GM06990 (cell line): ENCODE measurements around the gene CAMKMT.

Experiments
- DNase-seq: peaks from one replicate; pipeline ENCODE4 v3.0.0-alpha.2; 2011; ENCODE audit not compliant: insufficient read length; ENCODE audit errors: extremely low read depth
- H3K27me3 ChIP-seq: replicated peaks from 2 replicates; pipeline ENCODE4 v1.6.0; 2011; ENCODE audit warnings: low read length; ENCODE audit not compliant: control insufficient read depth, insufficient read depth
- H3K36me3 ChIP-seq: 2 replicates; pipeline ENCODE4 v1.5.1; 2011; ENCODE audit warnings: low read length; ENCODE audit not compliant: control insufficient read depth, insufficient read depth
- H3K4me3 ChIP-seq: replicated peaks from 2 replicates; pipeline ENCODE4 v1.5.1; 2011; ENCODE audit warnings: low read depth, mild to moderate bottlenecking, control low read depth, low read length
- CTCF ChIP-seq: IDR thresholded peaks from 2 replicates; pipeline ENCODE4 v1.5.1; 2011; ENCODE audit warnings: low read length, control low read depth, mild to moderate bottlenecking, inconsistent platforms; ENCODE audit not compliant: insufficient read depth, poor library complexity, severe bottlenecking

Gene CAMKMT

GRCh38 chr2:44620189-44620990 is 258.6 kb downstream of the CAMKMT start:
- TF ChIP-seq CTCF, result no peak
- no peak for DNase-seq
- H3K27me3 ChIP-seq, result no peaks in the 10 kb centered on the region
- H3K4me3 ChIP-seq, result no peak overlapping the region
- H3K36me3 ChIP-seq, result no peaks in the 10 kb centered on the region

GRCh38 chr2:44623622-44624351 is 262.0 kb downstream of the CAMKMT start:
- TF ChIP-seq CTCF, result no peak
- no peaks in the 10 kb centered on the region for H3K27me3 ChIP-seq
- DNase-seq, result no peak
- H3K36me3 ChIP-seq, result no peaks in the 10 kb centered on the region
- no peak overlapping the region for H3K4me3 ChIP-seq

DNA sequence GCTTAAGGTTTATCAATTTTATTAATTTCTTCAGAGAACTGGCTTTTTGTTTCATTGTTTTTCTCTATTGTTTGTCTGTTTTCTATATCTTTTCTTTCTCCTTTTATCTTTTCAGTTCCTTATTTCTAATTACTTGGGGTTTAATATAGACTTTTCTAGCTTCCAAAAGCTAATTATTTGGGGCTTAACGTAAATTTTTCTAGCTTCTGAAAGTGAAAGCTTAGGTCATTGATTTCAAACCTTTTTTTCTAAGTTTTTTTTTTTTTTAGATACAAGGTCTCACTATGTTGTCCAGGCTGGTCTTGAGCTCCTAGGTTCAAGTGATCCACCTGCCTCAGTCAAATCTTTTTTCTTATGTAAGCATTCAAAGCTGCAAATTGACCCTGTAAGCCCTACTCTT is 266.6 kb downstream of the CAMKMT start:
- DNase-seq, result peak; percentile 31
- no peaks in the 10 kb centered on the region for H3K27me3 ChIP-seq
- TF ChIP-seq CTCF, result no peak
- no peaks in the 10 kb centered on the region for H3K36me3 ChIP-seq
- H3K4me3 ChIP-seq, result no peak overlapping the region

DNA sequence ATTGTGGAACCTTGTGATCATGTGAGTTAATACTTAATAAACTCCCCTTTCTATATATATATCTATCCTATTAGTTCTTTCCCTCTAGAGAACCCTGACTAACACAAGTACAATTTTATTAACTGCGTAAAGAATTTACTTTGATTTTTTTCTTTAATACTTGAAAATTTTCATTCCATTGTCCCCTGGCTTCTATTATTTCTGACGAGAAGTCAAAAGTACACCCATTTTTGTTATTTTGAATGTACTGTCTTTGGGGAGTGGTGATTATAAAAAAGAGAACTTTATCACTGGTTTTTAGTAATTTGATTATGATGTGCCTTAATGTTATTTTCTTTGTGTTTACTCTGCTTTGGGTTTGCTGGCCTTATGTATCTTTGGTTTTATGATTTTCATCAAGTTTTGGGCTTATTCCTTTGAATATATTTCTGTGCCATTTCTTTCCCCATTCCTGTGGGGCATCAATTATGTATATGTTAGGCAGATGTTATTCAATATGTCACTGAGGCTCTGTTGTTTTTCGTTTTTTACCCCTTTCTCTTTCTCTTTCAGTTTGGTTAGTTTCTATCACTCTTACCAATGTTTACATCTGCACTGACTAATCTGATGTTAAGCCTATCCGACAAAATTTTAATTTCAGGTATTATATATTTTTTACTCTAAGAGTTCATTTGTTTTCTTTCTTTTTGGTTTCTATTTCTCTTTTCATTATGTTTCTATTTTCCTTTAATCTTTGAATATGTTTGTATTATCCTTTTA is 271.4 kb downstream of the CAMKMT start:
- no peaks in the 10 kb centered on the region for H3K27me3 ChIP-seq
- TF ChIP-seq CTCF, result no peak
- no peak overlapping the region for H3K4me3 ChIP-seq
- no peak for DNase-seq
- H3K36me3 ChIP-seq, result no peaks in the 10 kb centered on the region

DNA sequence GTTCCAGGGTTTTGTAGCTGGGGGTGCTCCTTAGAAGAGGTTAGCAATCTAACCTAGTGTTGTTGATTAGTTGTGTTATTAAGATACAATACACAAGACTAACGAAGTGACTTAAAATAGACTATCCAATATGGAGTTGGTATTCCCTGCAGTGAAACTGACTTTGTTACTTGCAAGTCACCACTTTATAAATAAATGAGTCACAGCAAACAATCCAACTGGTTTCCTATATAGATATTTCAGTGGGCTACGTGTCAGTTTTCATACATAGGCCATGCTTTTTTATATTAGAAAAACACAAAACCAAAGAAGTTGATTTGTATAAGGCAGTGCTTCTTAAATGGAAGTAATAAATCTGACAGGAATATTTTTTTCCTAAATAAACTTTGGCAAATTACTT is 274.0 kb downstream of the CAMKMT start:
- H3K4me3 ChIP-seq, result no peak overlapping the region
- no peaks in the 10 kb centered on the region for H3K27me3 ChIP-seq
- H3K36me3 ChIP-seq, result no peaks in the 10 kb centered on the region
- no peak for TF ChIP-seq CTCF
- DNase-seq, result no peak
